Transverse colon (tissue), 3 donors: ENCODE measurements around the gene CPT1A.

Experiments used
- CTCF ChIP-seq, 5 experiments: fragments of 200-600 bp in 3 of 5; fragments of 450-650 bp in 2 of 5; sonication (generic) in 3 of 5; IDR thresholded peaks; 1 replicate in 2 of 5; 2 replicates in 3 of 5; pipeline ENCODE4 v1.5.1; 2016 to 2017; ENCODE audit warnings: antibody characterized with exemption in 5 of 5, inconsistent platforms in 3 of 5, mild to moderate bottlenecking in 2 of 5, moderate library complexity in 1 of 5
- POLR2A ChIP-seq: fragments of 450-650 bp; IDR thresholded peaks from one replicate; pipeline ENCODE4 v1.6.1; 2016; ENCODE audit warnings: antibody characterized with exemption, mild to moderate bottlenecking, moderate library complexity

DNA sequence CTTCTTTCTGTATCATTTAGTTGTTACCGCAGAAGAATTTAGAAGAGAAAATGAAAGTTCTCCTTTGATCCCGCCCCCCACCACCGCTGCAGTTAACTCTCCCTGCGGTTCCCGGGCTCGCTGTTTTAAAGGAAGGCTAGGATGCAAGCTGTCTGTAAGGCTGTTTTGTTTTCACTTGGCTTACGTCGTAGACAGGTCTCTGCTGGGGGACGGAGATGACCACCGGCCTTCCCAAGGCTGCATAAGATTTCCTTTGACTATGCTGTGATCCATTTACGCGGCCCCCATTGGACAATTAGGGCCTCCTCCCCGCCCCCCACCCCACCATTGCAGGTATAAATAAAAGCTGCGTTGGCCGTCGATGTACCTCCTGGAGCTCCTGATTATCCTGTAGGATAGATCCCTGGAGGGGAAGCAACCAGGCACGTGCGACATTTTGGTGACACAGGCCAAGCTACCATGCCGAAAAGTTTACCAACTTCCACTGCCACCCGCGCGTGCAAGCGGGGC is 1.4 kb upstream of the CPT1A start:
- TF ChIP-seq CTCF (IDR thresholded peaks at IDR 0.05): no peak
- TF ChIP-seq POLR2A: no peak
